KOPT-K1 (cell line): Measurements from ENCODE around the gene EVI5L.

ENCODE experiments used
- H3K27ac ChIP-seq: fragments of 200-600 bp; sonication (generic); 2 replicates; pipeline ENCODE4 v1.5.1; 2016; ENCODE audit warnings: antibody characterized with exemption, mild to moderate bottlenecking, low read depth, low read length; ENCODE audit not compliant: poor library complexity, severe bottlenecking
- H3K36me3 ChIP-seq: fragments of 200-600 bp; sonication (generic); 2 replicates; pipeline ENCODE4 v1.5.1; 2017; ENCODE audit warnings: antibody characterized with exemption, mild to moderate bottlenecking, low read length, moderate library complexity; ENCODE audit not compliant: insufficient read depth
- H3K9me3 ChIP-seq: fragments of 200-600 bp; sonication (generic); 2 replicates; pipeline ENCODE4 v1.5.1; 2017; ENCODE audit warnings: antibody characterized with exemption, low read length, mild to moderate bottlenecking; ENCODE audit not compliant: insufficient read depth, poor library complexity, severe bottlenecking

Gene EVI5L

DNA sequence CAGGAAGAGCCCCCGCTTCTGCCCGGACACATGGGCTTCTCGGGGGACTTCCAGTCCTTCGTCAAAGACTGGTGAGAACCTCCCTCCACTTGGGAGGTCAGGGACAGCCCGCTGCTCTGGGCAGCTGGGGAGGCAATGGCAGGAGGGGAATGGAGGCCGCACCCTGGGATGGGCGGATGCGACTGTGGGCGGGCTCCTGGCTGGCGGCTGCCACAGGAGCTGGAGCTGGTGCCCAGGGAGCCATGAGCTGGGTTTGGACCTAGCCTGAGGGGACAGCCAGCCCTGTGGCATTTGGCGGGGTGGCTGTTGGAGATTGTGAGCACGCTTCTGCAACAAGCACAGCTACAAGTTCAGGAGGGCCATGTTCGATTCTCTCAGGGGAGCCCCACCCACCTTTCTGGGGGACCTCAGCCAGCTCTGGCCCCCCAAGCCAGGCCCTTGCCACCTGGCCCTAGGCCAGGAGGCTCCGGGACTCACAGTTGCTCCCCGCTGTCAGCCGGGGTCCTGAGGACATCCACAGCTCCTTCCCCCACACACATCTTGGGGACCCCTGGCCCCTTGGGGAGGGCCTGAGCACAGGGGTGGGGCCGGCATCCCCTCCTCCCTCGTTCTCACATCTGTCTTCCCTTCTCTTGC, 81.6 kb downstream of the EVI5L start:
- H3K36me3 ChIP-seq = peaks cover 34% of the 10 kb centered on the region; the same call in 1 of the 2 replicates
- no peaks in the 10 kb centered on the region for H3K9me3 ChIP-seq
- no peak overlapping the region for H3K27ac ChIP-seq

DNA sequence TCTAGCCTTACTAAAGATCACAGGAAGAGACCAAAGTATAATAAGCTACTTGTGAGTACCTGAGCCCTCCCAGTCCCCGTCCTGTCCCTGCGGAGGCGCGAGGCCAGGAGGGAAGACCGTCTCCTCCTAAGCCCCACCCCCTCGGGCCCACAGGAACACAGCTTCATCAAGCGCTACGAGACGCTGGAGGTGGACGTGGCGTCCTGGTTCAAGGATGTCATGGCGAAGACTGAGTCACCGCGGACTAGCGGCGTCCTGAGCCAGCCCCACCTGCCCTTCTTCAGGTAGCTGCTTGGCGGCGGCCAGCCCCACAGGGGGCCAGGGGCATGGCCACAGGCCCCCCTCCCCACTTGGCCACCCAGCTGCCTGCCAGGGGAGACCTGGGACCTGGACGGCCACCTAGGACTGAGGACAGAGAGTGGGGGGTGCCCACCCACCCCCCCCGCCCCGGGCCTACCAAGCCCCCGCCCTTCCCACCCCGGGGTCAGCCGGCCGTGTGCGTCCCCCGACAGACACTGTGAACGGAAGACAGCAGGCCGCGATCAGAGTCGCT, 82.2 kb downstream of the EVI5L start:
- peaks cover 34% of the 10 kb centered on the region; the same call in 1 of the 2 replicates for H3K36me3 ChIP-seq
- no peaks in the 10 kb centered on the region for H3K9me3 ChIP-seq
- no peak overlapping the region for H3K27ac ChIP-seq

DNA sequence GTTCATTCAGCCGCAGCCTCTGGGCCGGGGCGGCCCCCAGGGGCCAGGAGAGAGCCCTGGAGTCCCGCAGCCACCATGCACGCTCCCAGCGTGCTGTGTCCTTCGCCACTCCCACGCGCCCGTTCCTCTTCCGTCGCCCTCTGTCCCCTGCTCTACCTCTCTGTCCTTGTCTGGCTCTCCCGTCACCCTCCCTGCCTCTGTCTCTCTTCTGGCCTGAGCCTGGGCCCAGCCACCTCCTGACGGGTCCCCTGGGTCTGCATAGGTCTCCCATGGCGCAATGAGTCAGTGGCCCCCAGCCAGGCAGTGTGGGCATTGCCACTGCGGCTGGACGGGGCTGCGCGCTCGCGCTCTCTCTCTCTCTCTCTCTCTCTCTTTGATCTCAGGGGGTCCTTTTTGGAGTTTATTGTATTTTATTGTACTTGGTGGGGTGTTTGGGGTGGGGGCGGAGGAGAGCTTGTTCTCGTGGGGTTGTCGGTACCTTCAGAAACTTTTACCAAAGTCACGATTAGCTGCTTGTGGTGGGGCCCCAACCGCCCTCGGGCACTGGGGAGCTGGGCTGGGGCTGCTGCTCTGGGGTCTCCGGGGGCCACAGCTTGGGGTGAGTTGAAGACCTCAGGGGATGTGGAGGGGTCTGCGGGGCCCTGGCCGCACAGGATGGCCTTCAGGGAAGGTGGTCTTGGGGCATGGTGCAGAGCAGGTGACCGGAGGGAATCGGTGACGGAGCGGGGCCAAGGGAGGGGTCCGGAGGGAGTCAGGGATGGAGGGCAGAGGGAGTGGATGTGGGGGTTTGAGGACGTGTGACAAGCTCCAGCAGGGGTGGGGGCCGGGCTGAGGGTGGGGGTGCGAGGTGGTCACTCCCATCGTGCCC, 82.9 kb downstream of the EVI5L start:
- Histone ChIP-seq H3K9me3 (no peaks in the 10 kb centered on the region), H3K36me3 (peaks cover 34% of the 10 kb centered on the region; the same call in 1 of the 2 replicates), H3K27ac (no peak overlapping the region)

DNA sequence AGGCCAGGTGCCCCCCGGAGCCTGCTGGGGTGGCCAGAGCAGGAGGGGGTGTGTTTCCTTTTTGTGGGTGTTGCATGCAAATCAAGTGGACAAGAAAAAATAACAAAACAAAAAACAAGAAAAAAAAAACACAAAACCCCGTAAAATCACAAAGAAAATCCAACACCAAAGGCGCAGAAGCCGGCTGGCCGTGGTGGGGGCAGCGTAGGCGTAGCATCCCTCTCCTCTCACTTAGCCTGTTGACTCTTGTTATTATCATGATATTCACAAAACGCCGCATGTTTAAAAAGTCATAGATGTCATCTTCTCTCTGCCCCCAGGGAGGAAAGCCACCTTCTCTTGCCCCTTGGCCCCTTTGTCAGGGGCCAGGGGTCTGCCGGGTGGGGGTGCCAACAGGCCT, 83.6 kb downstream of the EVI5L start:
- no peak overlapping the region for H3K27ac ChIP-seq
- H3K9me3 ChIP-seq = no peaks in the 10 kb centered on the region
- peaks cover 34% of the 10 kb centered on the region; the same call in 1 of the 2 replicates for H3K36me3 ChIP-seq

DNA sequence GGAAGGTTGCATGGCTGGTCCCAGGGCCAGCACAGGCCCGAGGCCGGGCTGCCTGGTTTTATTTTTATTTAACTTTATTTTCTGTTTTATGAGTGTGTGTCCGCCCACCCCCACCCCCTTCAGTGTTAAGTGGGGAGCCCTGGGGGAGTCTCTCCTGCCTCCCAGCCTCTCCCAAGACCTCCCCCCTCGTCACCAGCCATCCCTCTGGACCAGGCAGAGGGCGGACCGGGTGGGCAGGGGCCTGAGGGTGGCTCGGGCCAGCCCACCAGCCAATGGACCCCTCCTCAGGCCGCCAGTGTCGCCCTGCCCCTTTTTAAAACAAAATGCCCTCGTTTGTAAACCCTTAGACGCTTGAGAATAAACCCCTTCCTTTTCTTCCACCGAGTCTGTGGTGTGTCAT, 84.1 kb downstream of the EVI5L start:
- H3K9me3 ChIP-seq = no peaks in the 10 kb centered on the region
- H3K27ac ChIP-seq = no peak overlapping the region
- peaks cover 34% of the 10 kb centered on the region; the same call in 1 of the 2 replicates for H3K36me3 ChIP-seq
